HepG2 (cell line): Measurements from ENCODE around the gene DDX50. TPM values are rescaled to one million over a fixed set of nuclear protein-coding genes. Genes with fewer than 3 reads are reported as not detected.

ENCODE experiments used
- ATF5 ChIP-seq: sonication (generic); formaldehyde crosslinking; IDR thresholded peaks from 2 replicates; pipeline ENCODE4 v1.4.0; 2020; ENCODE audit warnings: mild to moderate bottlenecking, low read depth, missing genetic modification reagents
- ELF4 ChIP-seq: sonication (generic); formaldehyde crosslinking; IDR thresholded peaks from 2 replicates; pipeline ENCODE4 v1.5.0; 2020; ENCODE audit warnings: missing genetic modification reagents, mild to moderate bottlenecking, moderate library complexity, borderline replicate concordance
- HIVEP1 ChIP-seq: sonication (generic); formaldehyde crosslinking; IDR thresholded peaks from 2 replicates; pipeline ENCODE4 v1.4.0; 2020; ENCODE audit warnings: mild to moderate bottlenecking, missing genetic modification reagents
- HNRNPH1 ChIP-seq: fragments of 200-400 bp; formaldehyde crosslinking; optimal IDR thresholded peaks from 2 replicates; pipeline ENCODE3; 2017; ENCODE audit warnings: mild to moderate bottlenecking, low read depth, low read length
- IKZF1 ChIP-seq: fragments of 450-650 bp; IDR thresholded peaks from 2 replicates; pipeline ENCODE4 v1.7.1; 2016
- IRF9 ChIP-seq: sonication (generic); formaldehyde crosslinking; IDR thresholded peaks from 2 replicates; pipeline ENCODE4 v1.8.0; 2022; ENCODE audit warnings: missing genetic modification reagents, mild to moderate bottlenecking, borderline replicate concordance
- JUND ChIP-seq: sonication (generic); formaldehyde crosslinking; IDR thresholded peaks from 2 replicates; pipeline ENCODE4 v1.8.0; 2022; ENCODE audit warnings: mild to moderate bottlenecking, missing genetic modification reagents
- KLF11 ChIP-seq: IDR thresholded peaks from 2 replicates; pipeline ENCODE4 v1.6.1; 2016; ENCODE audit warnings: missing compliant biosample characterization
- KMT2A ChIP-seq: sonication (generic); formaldehyde crosslinking; IDR thresholded peaks from 2 replicates; pipeline ENCODE4 v1.4.0; 2020; ENCODE audit warnings: missing genetic modification reagents
- MAFK ChIP-seq, 2 experiments: IDR thresholded peaks in 1 of 2; conservative IDR thresholded peaks in 1 of 2; 2 replicates each; pipeline ENCODE4 v1.6.1; 2011; ENCODE audit warnings: improper control_type of control experiment in 2 of 2, low read length in 2 of 2
- MYNN ChIP-seq: sonication (generic); formaldehyde crosslinking; IDR thresholded peaks from 2 replicates; pipeline ENCODE4 v1.4.0; 2020; ENCODE audit warnings: mild to moderate bottlenecking, low read depth, missing genetic modification reagents
- NFIB ChIP-seq: sonication (generic); formaldehyde crosslinking; IDR thresholded peaks from 2 replicates; pipeline ENCODE4 v1.9.0; 2021; ENCODE audit warnings: missing genetic modification reagents, mild to moderate bottlenecking, borderline replicate concordance
- SIN3A ChIP-seq: IDR thresholded peaks from 2 replicates; pipeline ENCODE4 v1.6.1; 2011; ENCODE audit warnings: low read depth, mild to moderate bottlenecking, control low read depth, low read length, borderline replicate concordance
- TEAD3 ChIP-seq: optimal IDR thresholded peaks from 2 replicates; pipeline ENCODE3; 2016; ENCODE audit warnings: borderline replicate concordance
- TFE3 ChIP-seq: IDR thresholded peaks from 2 replicates; pipeline ENCODE4 v1.6.1; 2016
- U2AF2 ChIP-seq: fragments of 200-400 bp; formaldehyde crosslinking; IDR thresholded peaks from 2 replicates; pipeline ENCODE4 v1.6.1; 2017; ENCODE audit warnings: low read depth, mild to moderate bottlenecking, low read length
- USF2 ChIP-seq, 2 experiments: sonication (generic) in 1 of 2; formaldehyde crosslinking in 1 of 2; IDR thresholded peaks; 2 replicates each; pipeline versions ENCODE4 v1.5.1 to v1.6.1; 2011 to 2020; ENCODE audit warnings: borderline replicate concordance in 1 of 2, low read depth in 1 of 2, low read length in 1 of 2, mild to moderate bottlenecking in 1 of 2, missing genetic modification reagents in 1 of 2, moderate library complexity in 1 of 2
- ZC3H4 ChIP-seq: sonication (generic); formaldehyde crosslinking; IDR thresholded peaks from 2 replicates; pipeline ENCODE4 v1.4.0; 2020; ENCODE audit warnings: missing genetic modification reagents, borderline replicate concordance
- ZNF207 ChIP-seq: fragments of 450-650 bp; IDR thresholded peaks from 2 replicates; pipeline ENCODE4 v1.6.1; 2016; ENCODE audit warnings: antibody characterized with exemption, borderline replicate concordance
- ZNF274 ChIP-seq: sonication (generic); formaldehyde crosslinking; IDR thresholded peaks from 2 replicates; pipeline ENCODE4 v1.5.1; 2020; ENCODE audit warnings: mild to moderate bottlenecking, missing genetic modification reagents
- ZNF34 ChIP-seq: sonication (generic); formaldehyde crosslinking; IDR thresholded peaks from 2 replicates; pipeline ENCODE4 v1.4.0; 2020; ENCODE audit warnings: mild to moderate bottlenecking, missing genetic modification reagents, borderline replicate concordance
- ZNF558 ChIP-seq: sonication (generic); formaldehyde crosslinking; IDR thresholded peaks from 2 replicates; pipeline ENCODE4 v1.9.0; 2022; ENCODE audit warnings: mild to moderate bottlenecking, missing genetic modification reagents, borderline replicate concordance
- ZNF660 ChIP-seq: sonication (generic); formaldehyde crosslinking; IDR thresholded peaks from 2 replicates; pipeline ENCODE4 v1.5.1; 2020; ENCODE audit warnings: mild to moderate bottlenecking, low read depth, missing genetic modification reagents, borderline replicate concordance
- ZSCAN9 ChIP-seq: IDR thresholded peaks from 2 replicates; pipeline ENCODE4 v1.6.1; 2016; ENCODE audit warnings: borderline replicate concordance
- polyA plus RNA-seq, 8 experiments: library from polyadenylated mRNA; depleted of rRNA in 3 of 8; stranded (reverse) in 7 of 8; unstranded in 1 of 8; fragments of >200 nt; fragmentation: Illumina TruSeq in 4 of 8; extraction: Trizol in 4 of 8; gene quantifications; 2 replicates each; pipeline versions ENCODE4 v1.2.1 to v1.2.3, GENCODE V29; 2011 to 2016; ENCODE audit warnings: low read depth in 4 of 8, missing spikeins in 1 of 8, mixed read lengths in 1 of 8; ENCODE audit not compliant: insufficient read depth in 1 of 8
- total RNA-seq, 5 experiments: library from RNA; depleted of rRNA; stranded (reverse); fragments of >200 nt; fragmentation: Illumina TruSeq; extraction: Trizol; gene quantifications; 2 replicates each; pipeline ENCODE4 v1.2.3, GENCODE V29; 2016; ENCODE audit warnings: low read depth in 1 of 5

Gene DDX50
- total and polyA plus RNA-seq, 2 of the 13 experiments (the other 11 are each of a cell fraction or from before 2014, with no cell fraction given), result 19.0 to 38.2 TPM

- TF ChIP-seq IRF9 (CRISPR knock-in tag), result peak; percentile 87
- TF ChIP-seq ATF5 (CRISPR knock-in tag), result no peak
- peak; percentile 26; the same call in 1 of the 2 replicates for TF ChIP-seq ELF4 (CRISPR knock-in tag)
- TF ChIP-seq U2AF2, result no peak
- TF ChIP-seq JUND, result no peak; the same call in 1 of the 2 replicates
- TF ChIP-seq SIN3A, result peak; percentile 59; the same call in 1 of the 2 replicates
- no peak for TF ChIP-seq USF2 (IDR thresholded peaks at IDR 0.05; ENCODE audit: low read depth, low read length)
- no peak for TF ChIP-seq USF2 (CRISPR knock-in tag; IDR thresholded peaks at IDR 0.05; ENCODE audit: borderline replicate concordance)
- peak; percentile 64; the same call in 1 of the 2 replicates for TF ChIP-seq ZNF34 (CRISPR knock-in tag)
- no peak for TF ChIP-seq KLF11 (CRISPR knock-in tag)
- no peak; the same call in 1 of the 2 replicates for TF ChIP-seq KMT2A
- no peak for TF ChIP-seq HNRNPH1
- TF ChIP-seq TFE3, result no peak
- TF ChIP-seq IKZF1, result no peak
- TF ChIP-seq ZNF558 (CRISPR knock-in tag), result no peak; the same call in 1 of the 2 replicates
- peak; percentile 71 for TF ChIP-seq ZSCAN9
- no peak for TF ChIP-seq ZNF660
- TF ChIP-seq ZNF207, result no peak
- TF ChIP-seq MYNN (CRISPR knock-in tag), result peak; percentile 90
- peak; percentile 84 for TF ChIP-seq HIVEP1 (CRISPR knock-in tag)
- TF ChIP-seq ZC3H4 (CRISPR knock-in tag), result peak; percentile 78; the same call in 1 of the 2 replicates
- TF ChIP-seq NFIB, result no peak
- TF ChIP-seq MAFK (conservative IDR thresholded peaks at IDR 0.05 in 1 of 2, IDR thresholded peaks at IDR 0.05 in 1 of 2; ENCODE audit: low read length in 2 of 2), result no peak
- TF ChIP-seq ZNF274 (CRISPR knock-in tag), result peak; percentile 66; the same call in 1 of the 2 replicates
- peak; percentile 79 for TF ChIP-seq TEAD3 (CRISPR knock-in tag)
Observed at GRCh38 chr10:68900427-68901104, 549 bp upstream of the DDX50 start (continued).
